ENCODE data around the gene ADAM11. TPM values are rescaled to one million over a fixed set of nuclear protein-coding genes. Genes with fewer than 3 reads are reported as not detected.

ADAM11 gene
- total and polyA plus RNA-seq, 2 of the 13 experiments (the other 11 are each of a cell fraction or from before 2014, with no cell fraction given), result 0.38 to 0.91 TPM

- no peak for TF ChIP-seq ZNF503 (CRISPR knock-in tag; IDR thresholded peaks at IDR 0.05)
- TF ChIP-seq ZNF460 (CRISPR knock-in tag; IDR thresholded peaks at IDR 0.05; ENCODE audit: borderline replicate concordance), result no peak
- no peak for TF ChIP-seq TRAFD1 (CRISPR knock-in tag; IDR thresholded peaks at IDR 0.05; ENCODE audit: borderline replicate concordance)
- no peak for TF ChIP-seq HNRNPH1 (optimal IDR thresholded peaks at IDR 0.05; ENCODE audit: low read depth, low read length)
- peak; percentile 13 for TF ChIP-seq XRCC5 (optimal IDR thresholded peaks at IDR 0.05; ENCODE audit: low read length)
- no peak for TF ChIP-seq SOX5 (CRISPR knock-in tag; IDR thresholded peaks at IDR 0.05; ENCODE audit: borderline replicate concordance)
- TF ChIP-seq NONO (IDR thresholded peaks at IDR 0.05), result no peak
- peak; percentile 73; the same call in 1 of the 2 replicates for TF ChIP-seq NONO (CRISPR knock-in tag; conservative IDR thresholded peaks at IDR 0.05)
- TF ChIP-seq ARNTL (CRISPR knock-in tag; IDR thresholded peaks at IDR 0.05), result peak; percentile 66
- no peak for TF ChIP-seq ZFAT (CRISPR knock-in tag; conservative IDR thresholded peaks at IDR 0.05)
- no peak; the same call in 1 of the 2 replicates for TF ChIP-seq HOXA5 (CRISPR knock-in tag; IDR thresholded peaks at IDR 0.05)
- no peak for TF ChIP-seq ZBTB49 (CRISPR knock-in tag; IDR thresholded peaks at IDR 0.05; ENCODE audit: borderline replicate concordance)
- TF ChIP-seq TOPORS (CRISPR knock-in tag; IDR thresholded peaks at IDR 0.05), result peak; percentile 74
- no peak for TF ChIP-seq JARID2 (CRISPR knock-in tag; IDR thresholded peaks at IDR 0.05; ENCODE audit: insufficient replicate concordance)
- TF ChIP-seq PTBP1 (IDR thresholded peaks at IDR 0.05; ENCODE audit: low read depth, low read length, poor library complexity, severe bottlenecking), result peak; percentile 50
- no peak; the same call in 1 of the 2 replicates for TF ChIP-seq ZFP90 (CRISPR knock-in tag; IDR thresholded peaks at IDR 0.05; ENCODE audit: borderline replicate concordance)
- no peak for TF ChIP-seq E2F5 (CRISPR knock-in tag; conservative IDR thresholded peaks at IDR 0.05)
- no peak for TF ChIP-seq HMG20A (CRISPR knock-in tag; IDR thresholded peaks at IDR 0.05; ENCODE audit: borderline replicate concordance)
- TF ChIP-seq SIX4 (CRISPR knock-in tag; IDR thresholded peaks at IDR 0.05), result no peak
Measured at GRCh38 chr17:44775136-44775837, 16.5 kb downstream of the ADAM11 start (continued).
